OCI-M2 (cell line): ENCODE results near the gene MMP11.
"Not testable (repeated sequence)": the region's sequence is repeated elsewhere in the genome, so short reads cannot be mapped to it uniquely, and the experiment has no call there.

Source experiments
- DNase-seq: peaks from one replicate; lab custom pipeline; 2025; ENCODE audit not compliant: unreplicated experiment; lab: John Stamatoyannopoulos, UW

MMP11 gene, protein sequence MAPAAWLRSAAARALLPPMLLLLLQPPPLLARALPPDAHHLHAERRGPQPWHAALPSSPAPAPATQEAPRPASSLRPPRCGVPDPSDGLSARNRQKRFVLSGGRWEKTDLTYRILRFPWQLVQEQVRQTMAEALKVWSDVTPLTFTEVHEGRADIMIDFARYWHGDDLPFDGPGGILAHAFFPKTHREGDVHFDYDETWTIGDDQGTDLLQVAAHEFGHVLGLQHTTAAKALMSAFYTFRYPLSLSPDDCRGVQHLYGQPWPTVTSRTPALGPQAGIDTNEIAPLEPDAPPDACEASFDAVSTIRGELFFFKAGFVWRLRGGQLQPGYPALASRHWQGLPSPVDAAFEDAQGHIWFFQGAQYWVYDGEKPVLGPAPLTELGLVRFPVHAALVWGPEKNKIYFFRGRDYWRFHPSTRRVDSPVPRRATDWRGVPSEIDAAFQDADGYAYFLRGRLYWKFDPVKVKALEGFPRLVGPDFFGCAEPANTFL

DNA sequence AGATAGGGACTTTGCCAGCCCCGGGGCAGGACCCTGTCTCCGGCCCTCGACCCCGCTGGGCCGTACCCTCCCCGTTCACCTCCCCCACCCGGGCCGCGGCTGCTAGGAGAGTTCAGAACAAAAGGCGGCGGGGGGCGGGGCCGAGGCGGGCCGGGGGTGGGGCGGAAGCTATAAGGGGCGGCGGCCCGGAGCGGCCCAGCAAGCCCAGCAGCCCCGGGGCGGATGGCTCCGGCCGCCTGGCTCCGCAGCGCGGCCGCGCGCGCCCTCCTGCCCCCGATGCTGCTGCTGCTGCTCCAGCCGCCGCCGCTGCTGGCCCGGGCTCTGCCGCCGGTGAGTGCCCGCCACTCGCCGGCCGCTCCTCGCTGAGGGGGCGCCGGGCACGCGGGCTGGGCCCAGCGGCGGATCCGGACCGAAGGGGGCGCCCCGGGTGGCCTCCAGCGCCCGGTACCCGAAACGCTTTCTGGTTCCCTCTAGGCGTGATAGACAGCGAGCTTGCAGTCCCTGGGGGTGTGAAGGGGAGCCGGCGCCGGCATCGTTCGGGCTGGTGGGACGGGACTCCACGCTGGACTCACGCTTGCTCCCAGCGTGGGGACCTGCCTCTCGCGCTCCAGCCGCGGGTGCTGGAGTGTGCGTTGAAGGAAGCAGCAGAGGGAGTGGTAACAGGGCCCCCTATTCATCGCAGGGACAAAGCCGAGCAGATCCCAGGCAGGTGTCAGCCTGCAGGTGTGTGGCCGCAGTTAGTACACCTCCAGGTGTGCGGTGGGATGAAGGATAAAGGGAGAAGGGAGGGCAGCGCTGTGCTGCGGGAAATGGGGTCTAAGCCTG lies at the start of gene MMP11:
MMP11 (plus strand) TSS at position 201 of the 825 bp plus-strand sequence; CDS start at position 223, 22 bp downstream.
- no peak for DNase-seq

DNA sequence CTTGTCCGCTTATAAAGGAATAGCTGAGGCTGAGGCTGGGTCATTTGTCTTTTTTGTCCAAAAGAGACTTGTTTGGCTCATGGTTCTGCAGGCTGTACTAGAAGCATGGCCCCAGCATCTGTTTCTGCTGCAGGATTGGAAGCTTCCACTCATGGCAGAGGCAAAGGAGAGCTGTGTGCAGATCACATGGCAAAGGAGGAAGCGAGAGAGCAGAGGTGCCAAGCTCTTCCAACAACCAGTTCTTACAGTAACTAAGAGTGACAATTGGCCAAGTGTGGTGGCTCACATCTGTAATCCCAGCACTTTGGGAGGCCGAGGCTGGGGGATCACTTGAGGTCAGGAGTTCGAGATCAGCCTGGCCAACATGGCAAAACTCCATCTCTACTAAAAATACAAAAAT lies 44.5 kb upstream of the MMP11 start:
- not testable (repeated sequence) for DNase-seq

DNA sequence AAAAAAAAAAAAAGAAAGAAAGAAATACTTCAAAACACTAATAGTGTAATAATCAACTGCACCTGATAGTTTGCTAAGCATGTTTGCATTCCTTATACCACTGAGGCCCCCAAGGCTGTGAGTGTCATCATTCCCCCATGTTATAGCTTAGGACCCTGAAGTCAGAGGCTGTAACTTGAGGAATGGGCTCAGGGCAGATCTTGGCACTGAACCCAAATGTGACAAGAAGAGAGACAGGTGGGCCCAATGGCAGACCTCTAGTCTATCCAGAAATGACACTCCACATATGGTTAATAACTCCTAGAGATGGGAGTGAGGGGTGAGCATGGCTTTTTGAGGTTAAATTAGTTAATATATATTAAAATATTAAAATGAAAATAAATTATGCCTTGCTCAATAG lies 35.0 kb upstream of the MMP11 start:
- DNase-seq: no peak

- no peak for DNase-seq
Measured at GRCh38 chr22:23742505-23743264, 30.0 kb upstream of the MMP11 start.

DNA sequence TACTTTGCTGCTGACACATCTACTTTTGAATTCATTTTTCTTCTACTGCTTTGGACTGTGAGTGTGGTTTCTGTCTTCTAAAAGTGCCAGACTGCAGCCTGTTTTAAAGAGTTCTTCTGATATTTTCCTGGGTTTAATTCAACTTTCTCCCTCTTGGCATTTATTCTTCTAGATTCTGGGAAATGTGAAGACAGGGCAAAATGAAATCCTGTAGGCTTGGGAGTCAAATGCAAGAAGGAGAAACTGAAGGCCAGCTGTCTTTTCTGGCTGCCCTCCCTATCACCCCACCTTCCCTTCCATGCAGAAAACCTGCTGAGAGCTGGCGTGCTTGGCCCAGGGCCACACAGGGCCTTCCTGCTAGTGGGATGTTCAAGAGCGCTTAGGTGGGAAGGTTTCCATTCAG lies 29.3 kb upstream of the MMP11 start:
- DNase-seq: no peak

- DNase-seq: no peak
Measured at GRCh38 chr22:23744001-23744400, 28.6 kb upstream of the MMP11 start.

GRCh38 chr22:23744485-23744884 lies 28.2 kb upstream of the MMP11 start:
- no peak for DNase-seq

DNA sequence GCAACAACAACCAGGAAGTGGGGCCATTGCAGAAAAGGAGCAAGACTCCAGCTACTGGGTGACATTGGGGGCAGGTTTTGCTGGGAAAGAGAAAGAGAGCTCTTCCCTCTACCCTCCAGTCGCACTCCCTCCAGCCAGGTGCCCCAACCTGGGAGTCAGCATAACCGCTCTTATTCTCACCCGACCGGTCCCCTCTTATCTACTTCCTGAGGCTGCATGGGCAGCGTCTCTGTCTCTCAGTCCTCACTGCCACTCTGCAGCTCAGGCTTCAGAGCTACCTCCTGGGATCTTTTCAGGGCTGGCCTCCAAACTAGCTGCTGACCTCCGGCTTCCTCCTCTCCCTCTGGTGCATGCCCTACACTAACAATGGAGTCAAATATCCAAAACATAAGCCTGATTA lies 26.9 kb upstream of the MMP11 start:
- DNase-seq: no peak

- DNase-seq: no peak
Measured at GRCh38 chr22:23749841-23750301, 22.8 kb upstream of the MMP11 start.

DNA sequence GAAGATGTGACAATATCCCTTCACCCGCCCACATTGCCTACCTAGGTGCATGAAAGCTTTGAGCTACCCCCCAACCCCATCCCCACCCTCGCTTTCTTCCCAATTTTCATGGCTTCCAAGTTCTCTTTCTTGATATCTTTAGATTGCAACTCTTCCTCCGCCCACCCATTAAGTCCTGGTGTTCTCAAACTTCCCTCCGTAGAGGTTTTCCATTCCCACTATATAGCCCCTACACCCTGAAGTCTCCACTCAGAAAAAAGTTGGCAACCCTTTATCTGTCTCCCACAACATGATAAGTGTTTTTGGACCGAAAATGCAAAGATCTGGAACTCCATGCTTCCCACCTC lies 22.3 kb upstream of the MMP11 start:
- no peak for DNase-seq

DNA sequence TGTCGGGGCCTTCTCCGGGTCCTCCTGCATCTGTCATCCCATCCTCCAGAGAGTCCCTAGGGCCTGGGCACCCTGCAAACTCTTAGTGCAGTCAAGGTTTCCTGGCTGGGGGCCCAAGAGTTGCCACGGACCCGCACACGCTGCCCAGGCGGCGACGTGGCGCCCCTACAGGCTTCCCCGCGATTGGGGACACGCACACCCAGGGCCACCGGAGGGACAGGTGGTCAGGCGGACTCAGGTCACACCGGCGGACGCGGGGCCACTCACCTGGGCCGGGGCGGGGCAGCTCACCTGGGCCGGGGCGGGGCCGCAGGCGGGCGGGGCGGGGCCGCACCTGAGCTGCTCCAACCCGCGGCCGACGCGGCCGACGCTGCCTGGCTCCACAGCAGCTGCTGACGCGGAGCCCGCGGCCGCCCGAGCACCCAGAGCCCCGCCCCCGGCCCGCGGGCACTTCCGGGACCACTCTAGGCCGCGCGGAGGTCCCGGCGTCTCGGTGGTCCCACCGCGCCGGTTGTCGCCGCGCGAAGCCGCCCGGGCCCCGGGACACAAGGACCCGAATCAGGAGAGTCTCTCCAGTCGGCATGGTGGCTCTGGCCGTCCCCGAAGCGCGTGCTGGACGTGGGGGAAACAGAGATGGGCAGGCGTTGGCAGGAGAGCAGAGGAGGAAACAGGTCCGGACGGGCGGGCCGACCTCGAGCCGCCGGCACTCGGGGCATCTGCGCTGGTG lies 21.8 kb upstream of the MMP11 start, which contains the start of gene ZNF70:
ZNF70 (minus strand) TSS at position 399 of the 727 bp plus-strand sequence. CDS start 5,972 bp downstream, outside the sequence.
- no peak for DNase-seq

- no peak for DNase-seq
Measured at GRCh38 chr22:23751441-23751996, 21.1 kb upstream of the MMP11 start.

DNA sequence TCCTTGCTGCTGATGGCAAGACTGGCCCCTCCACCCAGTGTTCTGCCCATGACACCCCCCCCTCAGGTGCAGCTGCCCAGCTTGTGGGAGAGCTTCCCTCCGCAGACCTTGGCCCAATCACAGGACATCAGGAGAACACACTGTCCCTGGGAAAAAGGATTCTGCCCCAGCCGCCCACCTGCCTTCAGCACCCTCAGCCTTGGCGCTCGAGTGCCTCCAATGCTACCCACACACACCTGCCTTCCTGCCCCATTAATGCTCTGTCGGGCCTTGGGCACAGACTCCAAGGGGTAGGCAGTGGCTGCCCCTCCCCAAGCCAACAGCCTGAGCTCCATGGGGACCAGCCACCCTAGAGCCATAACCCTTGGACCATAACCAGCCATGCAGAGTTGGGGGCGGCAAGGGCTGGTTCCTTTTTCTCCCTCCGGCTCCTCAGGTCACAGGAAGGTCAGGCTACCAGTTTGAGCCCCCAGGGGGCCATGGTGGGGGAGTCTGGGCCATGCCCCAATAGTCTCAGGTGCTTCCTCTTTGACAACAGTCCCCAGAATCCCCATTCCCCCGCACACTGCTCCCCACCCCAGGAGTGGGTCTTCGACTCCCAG lies 20.5 kb upstream of the MMP11 start:
- DNase-seq: no peak

- no peak for DNase-seq
Measured at GRCh38 chr22:23752750-23753149, 19.9 kb upstream of the MMP11 start.

DNA sequence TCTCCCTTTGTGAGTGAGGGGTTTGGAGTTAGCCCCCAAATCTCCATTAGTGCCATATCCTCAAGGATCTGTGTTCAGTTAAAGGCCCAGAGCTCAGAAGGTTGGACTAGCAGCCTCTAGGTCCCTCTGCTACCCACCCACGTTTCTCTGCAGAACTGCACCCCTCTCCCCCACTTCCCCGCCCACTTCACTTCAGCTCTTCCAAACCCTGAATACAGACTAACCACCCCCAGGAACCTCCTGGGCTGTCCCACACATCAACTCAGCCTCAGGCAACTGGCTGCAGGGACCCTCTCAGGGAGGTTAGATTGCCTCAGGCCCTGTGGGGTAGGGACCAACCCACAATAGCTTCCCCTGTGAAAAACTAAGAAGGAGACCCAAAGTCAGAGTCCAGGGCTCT lies 19.3 kb upstream of the MMP11 start:
- no peak for DNase-seq

GRCh38 chr22:23754220-23754919 lies 18.3 kb upstream of the MMP11 start, which contains the start of gene VPREB3:
Gene VPREB3 (minus strand): TSS chr22:23754425. CDS start chr22:23754363, 62 bp downstream.
- no peak for DNase-seq

- DNase-seq: no peak
Measured at GRCh38 chr22:23754980-23755636, 17.5 kb upstream of the MMP11 start.

GRCh38 chr22:23755711-23756110 lies 16.9 kb upstream of the MMP11 start:
- DNase-seq: no peak
